Brain microvascular endothelial cell (primary cell): ENCODE measurements around the gene CLIP2.

Source experiments
- DNase-seq: peaks from one replicate; pipeline ENCODE4 v3.0.0-alpha.2; 2020
- H3K27ac ChIP-seq: fragments of 250-450 bp; sonication (Bioruptor Pico); 2 replicates; pipeline ENCODE4 v1.5.1; 2020; ENCODE audit warnings: mild to moderate bottlenecking, moderate library complexity
- H3K27me3 ChIP-seq: fragments of 250-450 bp; sonication (Bioruptor Pico); replicated peaks from 2 replicates; pipeline ENCODE4 v1.5.1; 2020; ENCODE audit warnings: mild to moderate bottlenecking
- H3K36me3 ChIP-seq: fragments of 250-450 bp; sonication (Bioruptor Pico); replicated peaks from 2 replicates; pipeline ENCODE4 v1.5.1; 2020; ENCODE audit warnings: mild to moderate bottlenecking
- H3K4me3 ChIP-seq: 2 replicates; pipeline ENCODE4 v1.5.1; 2011; ENCODE audit warnings: low read depth, mild to moderate bottlenecking, control low read depth, low read length, moderate library complexity
- CTCF ChIP-seq: IDR thresholded peaks from 2 replicates; pipeline ENCODE4 v1.5.1; 2011; ENCODE audit warnings: low read depth, mild to moderate bottlenecking, moderate library complexity, low read length, control low read depth, inconsistent platforms; ENCODE audit errors: missing control alignments
- in situ Hi-C: cut with HindIII; loops from 2 replicates; pipeline ENCODE4 v1.10.0; 2017; ENCODE audit warnings: low sequenced_read_pairs, low pct_ligation_motif_present

The CLIP2 gene

GRCh38 chr7:74343281-74344131 is 54.3 kb downstream of the CLIP2 start:
- H3K27ac ChIP-seq = peak overlapping the region; percentile 10
- H3K4me3 ChIP-seq = no peak overlapping the region
- in situ Hi-C loops = no loop called here
- H3K36me3 ChIP-seq = peaks cover 24% of the 10 kb centered on the region
- H3K27me3 ChIP-seq = no peaks in the 10 kb centered on the region
- no peak for TF ChIP-seq CTCF
- peak; percentile 77 for DNase-seq

GRCh38 chr7:74344132-74344496 is 54.9 kb downstream of the CLIP2 start:
- no peak for TF ChIP-seq CTCF
- in situ Hi-C loops = no loop called here
- Histone ChIP-seq H3K4me3 (no peak overlapping the region), H3K27me3 (no peaks in the 10 kb centered on the region), H3K36me3 (peaks cover 19% of the 10 kb centered on the region), H3K27ac (peak overlapping the region; percentile 10)
- peak; percentile 16 for DNase-seq

GRCh38 chr7:74344786-74345185 is 55.6 kb downstream of the CLIP2 start:
- no peak overlapping the region for H3K4me3 ChIP-seq
- H3K36me3 ChIP-seq = peaks cover 13% of the 10 kb centered on the region
- H3K27ac ChIP-seq = no peak overlapping the region
- H3K27me3 ChIP-seq = no peaks in the 10 kb centered on the region
- in situ Hi-C loops = no loop called here
- TF ChIP-seq CTCF = no peak
- no peak for DNase-seq

- Histone ChIP-seq H3K36me3 (peaks cover 11% of the 10 kb centered on the region), H3K27me3 (no peaks in the 10 kb centered on the region), H3K27ac (no peak overlapping the region), H3K4me3 (no peak overlapping the region)
- TF ChIP-seq CTCF = no peak
- DNase-seq = no peak
- in situ Hi-C loops = no loop called here
Observed at GRCh38 chr7:74345970-74346369, 56.8 kb downstream of the CLIP2 start.

- no peak for DNase-seq
- peaks cover 15% of the 10 kb centered on the region for H3K36me3 ChIP-seq
Observed at GRCh38 chr7:74349621-74350020, 60.4 kb downstream of the CLIP2 start.

More at GRCh38 chr7:74349621-74350020, 60.4 kb downstream of the CLIP2 start:
- in situ Hi-C loops = no loop called here
- Histone ChIP-seq H3K27me3 (no peaks in the 10 kb centered on the region), H3K27ac (no peak overlapping the region), H3K4me3 (no peak overlapping the region)
- TF ChIP-seq CTCF = no peak
